ENCODE data around the gene ENTPD7. TPM values are rescaled to one million over a fixed set of nuclear protein-coding genes. Genes with fewer than 3 reads are reported as not detected.

Gene ENTPD7
- total RNA-seq, 1 experiment from 2014 or later, result 14.5 TPM

DNA sequence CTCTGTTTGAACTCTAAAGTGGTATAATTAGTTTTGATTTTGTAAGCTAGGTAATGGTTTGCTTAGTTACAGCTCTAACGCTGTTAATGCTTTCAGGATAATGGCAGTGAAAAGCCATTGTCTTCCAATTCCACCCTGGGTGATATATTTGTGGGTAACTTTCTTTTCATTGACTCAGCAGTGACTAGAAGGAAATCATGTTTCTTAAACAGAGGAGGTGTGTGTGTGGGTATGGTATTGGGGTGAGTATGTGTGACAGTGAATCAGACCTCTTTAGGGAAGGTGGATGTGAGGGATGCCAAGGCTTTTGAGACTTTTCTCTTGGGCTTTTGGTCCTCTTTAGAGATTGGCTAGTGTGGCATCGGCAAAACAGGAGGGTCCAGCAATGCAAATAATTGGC is 13.6 kb downstream of the ENTPD7 start:
- no peaks in the 10 kb centered on the region for H4K20me1 ChIP-seq (ENCODE audit: control insufficient read depth, insufficient read depth, insufficient read length)
- Mint-ChIP-seq H3K27ac (no peak overlapping the region), H3K9me3 (no peaks in the 10 kb centered on the region), H3K27me3 (ENCODE audit: low read depth) (no peaks in the 10 kb centered on the region), H3K4me1 (no peaks in the 10 kb centered on the region), H3K4me3 (no peak overlapping the region), H3K36me3 (ENCODE audit: insufficient read depth in 1 of 3, low read depth in 3 of 3) (no peaks in the 10 kb centered on the region)
- no peak for DNase-seq
- no CpG with 5 or more reads among the region's 2 CpGs for WGBS (ENCODE audit: extremely low coverage, insufficient read length, low lambda C conversion rate)
- no peak overlapping the region for H3K56ac ChIP-seq (ENCODE audit: insufficient read length, low read depth, low read length)
- no peak overlapping the region for H2AK5ac ChIP-seq (ENCODE audit: insufficient read length, low read length)
- H3K4ac ChIP-seq (ENCODE audit: low read depth, low read length), result no peak overlapping the region
- no peaks in the 10 kb centered on the region for H3K23me2 ChIP-seq (ENCODE audit: insufficient read length, low read depth, low read length, poor library complexity, severe bottlenecking)
- no peaks in the 10 kb centered on the region for H3K79me2 ChIP-seq (ENCODE audit: insufficient read depth, low read length)
- H2AFZ ChIP-seq (ENCODE audit: low read length), result no peak overlapping the region
- H3T11ph ChIP-seq (ENCODE audit: low read length), result no peak overlapping the region
- no peak overlapping the region for H3K23ac ChIP-seq (ENCODE audit: insufficient read length, low read depth, low read length)
- no peaks in the 10 kb centered on the region for H3K27me3 ChIP-seq (ENCODE audit: insufficient read depth, low read length)
- H3K9ac ChIP-seq (ENCODE audit: extremely low read depth, insufficient read length, low read length), result no peak overlapping the region
- H3K9me3 ChIP-seq (ENCODE audit: control insufficient read depth, low read depth, low read length), result no peaks in the 10 kb centered on the region
- H2BK15ac ChIP-seq (ENCODE audit: low read depth, low read length), result no peak overlapping the region
- no peak overlapping the region for H2BK12ac ChIP-seq (ENCODE audit: insufficient read length, low read depth, low read length)
- H4K8ac ChIP-seq (replicated peaks; ENCODE audit: insufficient read length, low read depth, low read length), result no peak overlapping the region
- no peak overlapping the region for H3K14ac ChIP-seq (ENCODE audit: insufficient read depth, low read length)
- no peaks in the 10 kb centered on the region for H3K4me1 ChIP-seq (ENCODE audit: insufficient read depth, low read length)
- H4K5ac ChIP-seq (ENCODE audit: insufficient read length, low read depth, low read length), result no peak overlapping the region
- H2BK120ac ChIP-seq (ENCODE audit: low read depth, low read length, poor library complexity, severe bottlenecking), result no peak overlapping the region
- H3K18ac ChIP-seq (ENCODE audit: insufficient read length, low read depth, low read length), result no peak overlapping the region
- H3K27ac ChIP-seq (ENCODE audit: insufficient read length, low read depth, low read length), result no peak overlapping the region
- no peak overlapping the region for H4K91ac ChIP-seq (ENCODE audit: insufficient read length, low read depth, low read length)
- H3K79me1 ChIP-seq (ENCODE audit: insufficient read depth, low read depth, low read length, poor library complexity, severe bottlenecking), result no peaks in the 10 kb centered on the region
- no peak overlapping the region for H2BK20ac ChIP-seq (ENCODE audit: low read depth, low read length, poor library complexity, severe bottlenecking)
- no peak overlapping the region for H3K4me2 ChIP-seq (ENCODE audit: insufficient read depth, insufficient read length, low read length)
- H2BK5ac ChIP-seq (ENCODE audit: insufficient read length, low read length), result no peak overlapping the region
- TF ChIP-seq, protein P1, sequence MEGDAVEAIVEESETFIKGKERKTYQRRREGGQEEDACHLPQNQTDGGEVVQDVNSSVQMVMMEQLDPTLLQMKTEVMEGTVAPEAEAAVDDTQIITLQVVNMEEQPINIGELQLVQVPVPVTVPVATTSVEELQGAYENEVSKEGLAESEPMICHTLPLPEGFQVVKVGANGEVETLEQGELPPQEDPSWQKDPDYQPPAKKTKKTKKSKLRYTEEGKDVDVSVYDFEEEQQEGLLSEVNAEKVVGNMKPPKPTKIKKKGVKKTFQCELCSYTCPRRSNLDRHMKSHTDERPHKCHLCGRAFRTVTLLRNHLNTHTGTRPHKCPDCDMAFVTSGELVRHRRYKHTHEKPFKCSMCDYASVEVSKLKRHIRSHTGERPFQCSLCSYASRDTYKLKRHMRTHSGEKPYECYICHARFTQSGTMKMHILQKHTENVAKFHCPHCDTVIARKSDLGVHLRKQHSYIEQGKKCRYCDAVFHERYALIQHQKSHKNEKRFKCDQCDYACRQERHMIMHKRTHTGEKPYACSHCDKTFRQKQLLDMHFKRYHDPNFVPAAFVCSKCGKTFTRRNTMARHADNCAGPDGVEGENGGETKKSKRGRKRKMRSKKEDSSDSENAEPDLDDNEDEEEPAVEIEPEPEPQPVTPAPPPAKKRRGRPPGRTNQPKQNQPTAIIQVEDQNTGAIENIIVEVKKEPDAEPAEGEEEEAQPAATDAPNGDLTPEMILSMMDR (conservative IDR thresholded peaks at IDR 0.05), result no peak
